IPS-18c (cell line): ENCODE measurements around the gene NMD3.
"Not testable (repeated sequence)": the region's sequence is repeated elsewhere in the genome, so short reads cannot be mapped to it uniquely, and the experiment has no call there.

ENCODE experiments used
- H3K4me3 ChIP-seq: 2 replicates; pipeline ENCODE4 v1.7.0; 2013; ENCODE audit warnings: low read depth, mild to moderate bottlenecking, low read length, moderate library complexity; ENCODE audit not compliant: insufficient read depth
- H3K9me3 ChIP-seq: one replicate; pipeline ENCODE4 v1.6.1; 2013; ENCODE audit warnings: mild to moderate bottlenecking, low read length, moderate library complexity; ENCODE audit not compliant: control insufficient read depth, insufficient read depth

Gene NMD3

GRCh38 chr3:161266731-161267150 lies 45.6 kb downstream of the NMD3 start:
- Histone ChIP-seq H3K4me3 (no peak overlapping the region), H3K9me3 (no peaks in the 10 kb centered on the region)

- no peaks in the 10 kb centered on the region for H3K9me3 ChIP-seq
- H3K4me3 ChIP-seq, result no peak overlapping the region
Observed at GRCh38 chr3:161267646-161268045, 46.5 kb downstream of the NMD3 start.

GRCh38 chr3:161268601-161269000 lies 47.5 kb downstream of the NMD3 start:
- Histone ChIP-seq H3K4me3 (no peak overlapping the region), H3K9me3 (peaks cover 2% of the 10 kb centered on the region)

GRCh38 chr3:161270991-161271390 lies 49.9 kb downstream of the NMD3 start:
- Histone ChIP-seq H3K9me3 (peaks cover 4% of the 10 kb centered on the region), H3K4me3 (no peak overlapping the region)

GRCh38 chr3:161271646-161272045 lies 50.5 kb downstream of the NMD3 start:
- Histone ChIP-seq H3K4me3 (no peak overlapping the region), H3K9me3 (peaks cover 4% of the 10 kb centered on the region)

- no peak overlapping the region for H3K4me3 ChIP-seq
- peaks cover 4% of the 10 kb centered on the region for H3K9me3 ChIP-seq
Observed at GRCh38 chr3:161272524-161272923, 51.4 kb downstream of the NMD3 start.

GRCh38 chr3:161273589-161274218 lies 52.6 kb downstream of the NMD3 start:
- H3K9me3 ChIP-seq, result peaks cover 4% of the 10 kb centered on the region
- no peak overlapping the region for H3K4me3 ChIP-seq

GRCh38 chr3:161274691-161275298 lies 53.7 kb downstream of the NMD3 start:
- Histone ChIP-seq H3K9me3 (peaks cover 4% of the 10 kb centered on the region), H3K4me3 (no peak overlapping the region)

GRCh38 chr3:161275919-161276318 lies 54.8 kb downstream of the NMD3 start:
- H3K4me3 ChIP-seq, result no peak overlapping the region
- H3K9me3 ChIP-seq, result peaks cover 4% of the 10 kb centered on the region

GRCh38 chr3:161282387-161282786 lies 61.3 kb downstream of the NMD3 start:
- H3K4me3 ChIP-seq, H3K9me3 ChIP-seq: not testable (repeated sequence)

GRCh38 chr3:161284989-161285388 lies 63.9 kb downstream of the NMD3 start:
- Histone ChIP-seq H3K9me3 (no peaks in the 10 kb centered on the region), H3K4me3 (no peak overlapping the region)

GRCh38 chr3:161289174-161289573 lies 68.1 kb downstream of the NMD3 start:
- no peaks in the 10 kb centered on the region for H3K9me3 ChIP-seq
- no peak overlapping the region for H3K4me3 ChIP-seq

- no peaks in the 10 kb centered on the region for H3K9me3 ChIP-seq
Observed at GRCh38 chr3:161291191-161291901, 70.2 kb downstream of the NMD3 start.

GRCh38 chr3:161293381-161293780 lies 72.3 kb downstream of the NMD3 start:
- Histone ChIP-seq H3K9me3 (no peaks in the 10 kb centered on the region), H3K4me3 (no peak overlapping the region)

More at GRCh38 chr3:161291191-161291901, 70.2 kb downstream of the NMD3 start:
- no peak overlapping the region for H3K4me3 ChIP-seq

GRCh38 chr3:161295325-161295724 lies 74.2 kb downstream of the NMD3 start:
- Histone ChIP-seq H3K9me3 (no peaks in the 10 kb centered on the region), H3K4me3 (no peak overlapping the region)

GRCh38 chr3:161296814-161297213 lies 75.7 kb downstream of the NMD3 start:
- Histone ChIP-seq H3K9me3 (no peaks in the 10 kb centered on the region), H3K4me3 (no peak overlapping the region)
